Activated B cell treated with CpG ODN at 0.5 μM for 24 hours (primary cell): ENCODE data around the gene CLDN5. TPM values are rescaled to one million over a fixed set of nuclear protein-coding genes. Genes with fewer than 3 reads are reported as not detected.

Experiments used
- ATAC-seq: fragments of 200-7000 bp; cut with Tn5 transposase; one replicate; pipeline ENCODE4 v1.10.0; 2021; ENCODE audit warnings: low read depth, mild to moderate bottlenecking, moderate library complexity
- CTCF ChIA-PET: fragments of 350-600 bp; sonication (Branson Sonifier 250); formaldehyde crosslinking; loops from one replicate; lab custom pipeline; 2021; ENCODE audit warnings: antibody characterized with exemption; lab: Charles Lee
- POLR2A ChIA-PET: fragments of 350-600 bp; sonication (Branson Sonifier 250); formaldehyde crosslinking; loops from one replicate; lab custom pipeline; 2021; ENCODE audit warnings: antibody characterized with exemption; lab: Charles Lee
- DNase-seq: peaks from one replicate; pipeline ENCODE4 v3.0.0; 2022
- H3K27ac Mint-ChIP-seq: one replicate; pipeline ENCODE4 v1.8.0; 2020; ENCODE audit warnings: mixed read lengths
- H3K27me3 Mint-ChIP-seq: one replicate; pipeline ENCODE4 v1.8.0; 2021; ENCODE audit warnings: mixed read lengths
- H3K36me3 Mint-ChIP-seq: one replicate; pipeline ENCODE4 v1.8.0; 2021; ENCODE audit warnings: low read depth, mixed read lengths
- H3K4me1 Mint-ChIP-seq: one replicate; pipeline ENCODE4 v1.8.0; 2021; ENCODE audit warnings: mixed read lengths
- H3K4me3 Mint-ChIP-seq: one replicate; pipeline ENCODE4 v1.8.0; 2020; ENCODE audit warnings: mild to moderate bottlenecking, mixed read lengths
- H3K9me3 Mint-ChIP-seq: one replicate; pipeline ENCODE4 v1.8.0; 2020; ENCODE audit warnings: mixed read lengths
- intact Hi-C: fragments of 100-400 bp; cut with micrococcal nuclease; formaldehyde crosslinking; loops from one replicate; pipeline ENCODE4 v1.15.1; 2024
- total RNA-seq: library from RNA; stranded (reverse); gene quantifications from 2 replicates; pipeline ENCODE4 v1.2.3, GENCODE V29; 2022
- TF ChIP-seq, protein P1 (sequence below): fragments of 200-600 bp; IDR thresholded peaks from one replicate; pipeline ENCODE4 v1.8.0; 2022; ENCODE audit warnings: antibody characterized with exemption, mild to moderate bottlenecking

The CLDN5 gene
- total RNA-seq, 1 donor from 2014 or later = not detected

DNA sequence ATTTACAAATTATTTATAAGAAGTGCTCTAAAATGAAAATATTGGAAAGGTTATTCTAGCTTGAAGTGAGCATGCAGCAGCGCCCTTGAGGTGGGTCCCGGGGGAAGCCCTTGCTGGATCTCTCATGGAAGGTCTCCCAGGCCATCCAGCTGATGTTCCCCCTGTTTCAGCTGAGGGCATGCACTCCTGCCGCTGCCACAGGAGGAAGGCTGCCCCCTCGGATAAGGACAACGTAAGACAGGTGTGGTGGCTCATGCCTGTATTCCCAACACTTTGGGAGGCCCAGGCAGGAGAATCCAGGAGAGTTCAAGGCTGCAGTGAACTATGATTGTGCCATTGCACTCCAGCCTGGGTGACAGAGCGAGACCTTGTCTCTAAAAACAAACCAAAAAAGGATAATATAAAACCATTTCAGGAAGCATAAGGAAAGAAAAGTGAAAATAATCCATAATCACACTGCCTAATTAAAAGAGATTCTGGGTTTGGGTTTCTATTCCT, 29.5 kb downstream of the CLDN5 start:
- no peak overlapping the region for H3K4me3 Mint-ChIP-seq
- ATAC-seq (no peak), DNase-seq (no peak)
- no peaks in the 10 kb centered on the region for H3K27me3 Mint-ChIP-seq
- H3K27ac Mint-ChIP-seq = no peak overlapping the region
- no peaks in the 10 kb centered on the region for H3K9me3 Mint-ChIP-seq
- no peaks in the 10 kb centered on the region for H3K36me3 Mint-ChIP-seq
- TF ChIP-seq, protein P1, sequence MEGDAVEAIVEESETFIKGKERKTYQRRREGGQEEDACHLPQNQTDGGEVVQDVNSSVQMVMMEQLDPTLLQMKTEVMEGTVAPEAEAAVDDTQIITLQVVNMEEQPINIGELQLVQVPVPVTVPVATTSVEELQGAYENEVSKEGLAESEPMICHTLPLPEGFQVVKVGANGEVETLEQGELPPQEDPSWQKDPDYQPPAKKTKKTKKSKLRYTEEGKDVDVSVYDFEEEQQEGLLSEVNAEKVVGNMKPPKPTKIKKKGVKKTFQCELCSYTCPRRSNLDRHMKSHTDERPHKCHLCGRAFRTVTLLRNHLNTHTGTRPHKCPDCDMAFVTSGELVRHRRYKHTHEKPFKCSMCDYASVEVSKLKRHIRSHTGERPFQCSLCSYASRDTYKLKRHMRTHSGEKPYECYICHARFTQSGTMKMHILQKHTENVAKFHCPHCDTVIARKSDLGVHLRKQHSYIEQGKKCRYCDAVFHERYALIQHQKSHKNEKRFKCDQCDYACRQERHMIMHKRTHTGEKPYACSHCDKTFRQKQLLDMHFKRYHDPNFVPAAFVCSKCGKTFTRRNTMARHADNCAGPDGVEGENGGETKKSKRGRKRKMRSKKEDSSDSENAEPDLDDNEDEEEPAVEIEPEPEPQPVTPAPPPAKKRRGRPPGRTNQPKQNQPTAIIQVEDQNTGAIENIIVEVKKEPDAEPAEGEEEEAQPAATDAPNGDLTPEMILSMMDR = no peak
- intact Hi-C loops = no loop called here
- ChIA-PET POLR2A (no interaction called here), CTCF (interaction anchor here (2.2 kb wide), 1 partner anchor 135 kb away, joined by 10 read pairs; no protein-coding TSS in a partner anchor)
- no peaks in the 10 kb centered on the region for H3K4me1 Mint-ChIP-seq

DNA sequence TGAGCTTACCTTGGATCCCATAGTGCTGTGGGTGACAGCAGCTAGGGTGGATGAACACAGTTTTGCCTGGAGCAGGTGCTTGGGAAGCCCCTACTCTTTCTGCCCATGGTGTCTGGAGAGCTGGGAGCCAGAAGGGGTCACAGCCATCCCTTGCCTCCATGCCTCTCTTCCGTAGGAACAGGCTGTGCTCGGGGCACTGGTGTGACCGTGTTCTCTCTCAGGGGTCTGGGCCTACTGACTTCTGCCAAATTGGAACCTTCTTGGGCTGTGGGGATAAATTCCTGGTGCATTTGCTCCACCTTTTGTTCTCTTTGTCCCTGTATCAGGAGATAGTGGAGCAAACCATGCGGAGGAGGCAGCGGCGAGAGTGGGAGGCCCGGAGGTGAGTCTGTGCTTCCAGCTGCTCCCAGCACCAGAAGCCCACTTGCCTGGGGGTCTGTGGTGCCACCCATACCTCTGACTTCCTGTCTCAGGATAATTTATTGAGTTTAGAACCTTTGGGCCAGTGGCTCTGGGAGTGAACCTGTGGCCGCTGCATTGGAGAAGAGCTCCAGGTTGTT, 30.1 kb downstream of the CLDN5 start:
- no peaks in the 10 kb centered on the region for H3K4me1 Mint-ChIP-seq
- ChIA-PET CTCF (interaction anchor here (2.2 kb wide), 1 partner anchor 135 kb away, joined by 10 read pairs; no protein-coding TSS in a partner anchor), POLR2A (no interaction called here)
- no peak overlapping the region for H3K4me3 Mint-ChIP-seq
- DNase-seq (no peak), ATAC-seq (no peak)
- H3K36me3 Mint-ChIP-seq = no peaks in the 10 kb centered on the region
- intact Hi-C loops = no loop called here
- H3K27me3 Mint-ChIP-seq = no peaks in the 10 kb centered on the region
- H3K27ac Mint-ChIP-seq = no peak overlapping the region
- TF ChIP-seq, protein P1 = no peak
- H3K9me3 Mint-ChIP-seq = no peaks in the 10 kb centered on the region

DNA sequence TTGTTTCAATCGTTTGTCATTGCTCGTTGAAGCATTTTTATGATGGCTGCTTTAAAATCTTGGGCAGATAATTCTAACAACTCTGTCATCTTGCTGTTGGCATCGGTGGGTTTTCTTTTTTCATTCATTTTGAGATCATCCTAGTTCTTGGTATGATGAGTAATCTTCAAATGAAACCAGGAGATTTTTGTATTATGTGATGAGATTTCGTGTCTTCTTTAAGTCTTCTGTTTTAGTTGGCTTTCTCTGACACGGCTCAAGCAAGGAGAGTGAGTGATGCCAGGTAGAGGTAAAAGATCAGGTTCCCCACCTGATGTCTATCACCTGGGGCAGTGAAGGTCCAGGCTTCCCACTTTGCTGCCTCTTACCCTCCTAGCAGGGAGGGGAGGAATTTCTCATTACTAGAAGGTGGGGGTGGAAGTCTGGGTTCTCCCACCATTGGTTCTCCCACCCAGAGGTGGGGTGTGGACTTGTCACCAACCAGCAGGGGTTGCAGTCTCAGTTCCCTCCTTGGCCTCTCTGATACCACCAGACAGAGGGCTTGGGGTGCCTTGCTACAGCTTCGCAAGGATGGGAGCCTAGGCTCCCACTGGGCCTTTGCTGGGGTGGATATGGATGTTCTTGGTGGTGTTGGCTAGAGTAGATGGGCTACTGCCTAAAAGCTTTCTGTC, 31.6 kb downstream of the CLDN5 start:
- Mint-ChIP-seq H3K4me1 (no peaks in the 10 kb centered on the region), H3K9me3 (no peaks in the 10 kb centered on the region), H3K36me3 (no peaks in the 10 kb centered on the region), H3K4me3 (no peak overlapping the region), H3K27me3 (no peaks in the 10 kb centered on the region), H3K27ac (no peak overlapping the region)
- TF ChIP-seq, protein P1 = no peak
- POLR2A ChIA-PET = no interaction called here
- intact Hi-C loops = no loop called here
- CTCF ChIA-PET = interaction anchor here (2.2 kb wide), 1 partner anchor 137 kb away, joined by 10 read pairs; no protein-coding TSS in a partner anchor
- DNase-seq (no peak), ATAC-seq (no peak)

DNA sequence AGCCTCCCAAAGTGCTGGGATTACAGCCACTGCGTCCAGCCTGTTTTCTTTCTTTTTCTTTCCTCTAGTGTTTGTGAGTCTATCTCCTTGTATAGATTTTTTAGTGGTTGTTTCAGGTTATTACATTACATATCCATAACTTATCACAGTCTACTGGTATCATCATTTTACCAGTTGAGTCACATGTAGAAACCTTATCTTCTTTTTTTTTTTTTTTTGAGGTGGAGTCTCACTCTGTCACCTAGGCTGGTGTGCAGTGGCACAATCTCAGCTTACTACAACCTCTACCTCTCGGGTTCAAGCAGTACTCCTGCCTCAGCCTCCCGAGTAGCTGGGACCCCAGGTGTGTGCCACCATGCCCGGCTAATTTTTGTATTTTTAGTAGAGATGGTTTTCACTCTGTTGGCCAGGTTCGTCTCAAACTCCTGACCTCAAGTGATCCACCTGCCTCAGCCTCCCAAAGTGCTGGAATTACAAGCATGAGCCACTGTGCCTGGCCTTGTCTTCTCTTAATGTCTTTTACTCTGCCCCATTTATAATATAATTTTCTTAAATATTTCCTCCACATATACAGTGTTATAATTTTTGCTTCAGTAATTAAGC, 33.5 kb downstream of the CLDN5 start:
- DNase-seq (no peak), ATAC-seq (no peak)
- intact Hi-C loops = no loop called here
- POLR2A ChIA-PET = no interaction called here
- no peak overlapping the region for H3K4me3 Mint-ChIP-seq
- no peaks in the 10 kb centered on the region for H3K4me1 Mint-ChIP-seq
- no peak overlapping the region for H3K27ac Mint-ChIP-seq
- H3K9me3 Mint-ChIP-seq = no peaks in the 10 kb centered on the region
- TF ChIP-seq, protein P1 = no peak
- CTCF ChIA-PET = no interaction called here
- no peaks in the 10 kb centered on the region for H3K27me3 Mint-ChIP-seq
- no peaks in the 10 kb centered on the region for H3K36me3 Mint-ChIP-seq
